Hematopoietic multipotent progenitor cell (in vitro differentiated cells): ENCODE data around the gene BCKDK. TPM values are rescaled to one million over a fixed set of nuclear protein-coding genes. Genes with fewer than 3 reads are reported as not detected.

Source experiments
- DNase-seq, 3 donors: peaks; one replicate each; pipeline ENCODE4 v3.0.0-alpha.2; 2011 to 2015; ENCODE audit warnings: low read depth in 2 of 3, low spot score in 2 of 3
- total RNA-seq: library from RNA; depleted of rRNA; stranded (reverse); fragments of >200 nt; gene quantifications from one replicate; pipeline ENCODE4 v1.2.3, GENCODE V29; 2012

BCKDK gene
- total RNA-seq, 1 donor: 52.5 TPM

GRCh38 chr16:31117384-31118222 is 9.4 kb downstream of the BCKDK start, which contains the start of gene KAT8:
KAT8 (plus strand) TSS chr16:31117664; CDS start chr16:31117682, 18 bp downstream.
- peak; percentile 91 to 99 (median 98) for DNase-seq

GRCh38 chr16:31118223-31119155 is 10.3 kb downstream of the BCKDK start:
- DNase-seq: no peak

GRCh38 chr16:31120129-31120528 is 11.9 kb downstream of the BCKDK start:
- DNase-seq: no peak

GRCh38 chr16:31125844-31126243 is 17.7 kb downstream of the BCKDK start:
- no peak for DNase-seq

- DNase-seq: no peak
These were observed 19.0 kb downstream of the BCKDK start for GRCh38 chr16:31127182-31127581.

- DNase-seq: peak in 2 of 3 donors; percentile 90 to 95
These were observed 20.8 kb downstream of the BCKDK start for GRCh38 chr16:31128711-31129567.

GRCh38 chr16:31129568-31130335 is 21.6 kb downstream of the BCKDK start:
- no peak for DNase-seq

- DNase-seq: peak in 2 of 3 donors; percentile 71 to 80
These were observed 22.2 kb downstream of the BCKDK start for GRCh38 chr16:31130336-31130891.

GRCh38 chr16:31130899-31131298 is 22.7 kb downstream of the BCKDK start:
- DNase-seq: no peak

GRCh38 chr16:31131416-31131815 is 23.2 kb downstream of the BCKDK start:
- DNase-seq: no peak

GRCh38 chr16:31131841-31132271 is 23.7 kb downstream of the BCKDK start:
- no peak for DNase-seq

GRCh38 chr16:31132303-31132979 is 24.3 kb downstream of the BCKDK start:
- no peak for DNase-seq

- no peak for DNase-seq
These were observed 24.9 kb downstream of the BCKDK start for GRCh38 chr16:31133046-31133501.

GRCh38 chr16:31134091-31134571 is 25.9 kb downstream of the BCKDK start:
- no peak for DNase-seq

- no peak for DNase-seq
These were observed 26.7 kb downstream of the BCKDK start for GRCh38 chr16:31134625-31135534.

- DNase-seq: no peak
These were observed 27.5 kb downstream of the BCKDK start, which contains the start of gene PRSS8 for GRCh38 chr16:31135535-31136286. PRSS8 (minus strand) TSS chr16:31135727; CDS start chr16:31135498, 229 bp downstream.

- no peak for DNase-seq
These were observed 28.1 kb downstream of the BCKDK start for GRCh38 chr16:31136287-31136662.
